Immature natural killer cell (primary cell): ENCODE results near the gene ZBTB48. TPM values are rescaled to one million over a fixed set of nuclear protein-coding genes. Genes with fewer than 3 reads are reported as not detected.
"Not testable (repeated sequence)": the region's sequence is repeated elsewhere in the genome, so short reads cannot be mapped to it uniquely, and the experiment has no call there.

ENCODE experiments used
- DNase-seq, 3 donors: peaks; one replicate each; pipeline ENCODE4 v3.0.0; 2022; ENCODE audit warnings: mixed read lengths in 1 of 3
- H3K27ac Mint-ChIP-seq, 6 donors: one replicate each; pipeline ENCODE4 v1.8.0; 2020; ENCODE audit warnings: mixed read lengths in 6 of 6, mild to moderate bottlenecking in 5 of 6, inconsistent platforms in 4 of 6, moderate library complexity in 3 of 6
- H3K27me3 Mint-ChIP-seq, 3 donors: one replicate each; pipeline ENCODE4 v1.8.0; 2020 to 2021; ENCODE audit warnings: low read depth in 3 of 3, mild to moderate bottlenecking in 3 of 3, mixed read lengths in 3 of 3, moderate library complexity in 3 of 3, inconsistent platforms in 1 of 3
- H3K36me3 Mint-ChIP-seq, 3 donors: one replicate each; pipeline ENCODE4 v1.8.0; 2020; ENCODE audit warnings: mixed read lengths in 3 of 3, inconsistent platforms in 2 of 3, mild to moderate bottlenecking in 2 of 3
- H3K4me1 Mint-ChIP-seq, 2 donors: one replicate each; pipeline ENCODE4 v1.8.0; 2020; ENCODE audit warnings: inconsistent platforms in 2 of 2, mild to moderate bottlenecking in 2 of 2, mixed read lengths in 2 of 2, moderate library complexity in 1 of 2
- H3K4me3 Mint-ChIP-seq, 5 donors: one replicate each; pipeline ENCODE4 v1.8.0; 2020; ENCODE audit warnings: mild to moderate bottlenecking in 5 of 5, mixed read lengths in 5 of 5, inconsistent platforms in 3 of 5, moderate library complexity in 3 of 5
- H3K9me3 Mint-ChIP-seq, 6 donors: one replicate each; pipeline ENCODE4 v1.8.0; 2020; ENCODE audit warnings: mild to moderate bottlenecking in 6 of 6, mixed read lengths in 6 of 6, inconsistent platforms in 4 of 6, moderate library complexity in 3 of 6
- polyA plus RNA-seq, 3 donors: library from polyadenylated mRNA; unstranded; fragments of 300-500 nt; fragmentation: Illumina TruSeq; gene quantifications; one replicate each; pipeline ENCODE4 v1.2.3, GENCODE V29; 2021

The ZBTB48 gene
- polyA plus RNA-seq, 3 donors from 2014 or later: 8.3 to 25.9 (median 20.9) TPM

GRCh38 chr1:6630027-6630426, 50.2 kb downstream of the ZBTB48 start:
- H3K9me3 Mint-ChIP-seq: no peaks in the 10 kb centered on the region
- H3K27ac Mint-ChIP-seq: peak overlapping the region in 1 of 6 donors; percentile 65
- H3K27me3 Mint-ChIP-seq: peaks cover 0 to 2% (median 0%) of the 10 kb centered on the region in 3 donors
- peaks cover 3 to 4% (median 3%) of the 10 kb centered on the region in 3 donors for H3K36me3 Mint-ChIP-seq
- H3K4me3 Mint-ChIP-seq: peak overlapping the region in 1 of 5 donors; percentile 33
- H3K4me1 Mint-ChIP-seq: peaks cover 23 to 24% of the 10 kb centered on the region in 2 donors
- DNase-seq: no peak

DNA sequence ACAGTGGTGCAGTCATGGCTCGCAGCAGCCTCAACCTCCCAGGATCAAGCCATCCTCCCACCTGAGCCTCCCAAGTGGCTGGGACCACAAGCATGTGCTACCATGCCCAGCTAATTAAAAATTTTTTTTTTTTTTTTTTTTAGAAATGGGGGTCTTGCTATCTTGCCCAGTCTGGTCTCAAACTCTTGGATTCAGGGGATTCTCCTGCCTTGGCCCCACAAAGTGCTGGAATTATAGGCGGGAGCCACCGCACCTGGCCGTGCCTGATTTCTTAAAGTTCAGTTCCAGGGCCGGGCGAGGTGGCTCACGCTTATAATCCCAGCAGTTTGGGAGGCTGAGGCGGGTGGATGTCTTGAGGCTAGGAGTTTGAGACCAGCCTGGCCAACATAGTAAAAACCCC, 51.3 kb downstream of the ZBTB48 start:
- Mint-ChIP-seq H3K9me3 (no peaks in the 10 kb centered on the region), H3K4me3 (no peak overlapping the region), H3K4me1 (peaks cover 18 to 20% of the 10 kb centered on the region in 2 donors), H3K27ac (no peak overlapping the region), H3K36me3 (peaks cover 3 to 4% (median 3%) of the 10 kb centered on the region in 3 donors), H3K27me3 (peaks cover 0 to 2% (median 0%) of the 10 kb centered on the region in 3 donors)
- DNase-seq: no peak

GRCh38 chr1:6632588-6633514, 53.1 kb downstream of the ZBTB48 start:
- Mint-ChIP-seq H3K4me1 (peaks cover 2 to 5% of the 10 kb centered on the region in 2 donors), H3K36me3 (peaks cover 3 to 4% (median 3%) of the 10 kb centered on the region in 3 donors), H3K27me3 (peaks cover 0 to 2% (median 0%) of the 10 kb centered on the region in 3 donors), H3K9me3 (no peaks in the 10 kb centered on the region), H3K27ac (no peak overlapping the region), H3K4me3 (no peak overlapping the region)
- no peak for DNase-seq

DNA sequence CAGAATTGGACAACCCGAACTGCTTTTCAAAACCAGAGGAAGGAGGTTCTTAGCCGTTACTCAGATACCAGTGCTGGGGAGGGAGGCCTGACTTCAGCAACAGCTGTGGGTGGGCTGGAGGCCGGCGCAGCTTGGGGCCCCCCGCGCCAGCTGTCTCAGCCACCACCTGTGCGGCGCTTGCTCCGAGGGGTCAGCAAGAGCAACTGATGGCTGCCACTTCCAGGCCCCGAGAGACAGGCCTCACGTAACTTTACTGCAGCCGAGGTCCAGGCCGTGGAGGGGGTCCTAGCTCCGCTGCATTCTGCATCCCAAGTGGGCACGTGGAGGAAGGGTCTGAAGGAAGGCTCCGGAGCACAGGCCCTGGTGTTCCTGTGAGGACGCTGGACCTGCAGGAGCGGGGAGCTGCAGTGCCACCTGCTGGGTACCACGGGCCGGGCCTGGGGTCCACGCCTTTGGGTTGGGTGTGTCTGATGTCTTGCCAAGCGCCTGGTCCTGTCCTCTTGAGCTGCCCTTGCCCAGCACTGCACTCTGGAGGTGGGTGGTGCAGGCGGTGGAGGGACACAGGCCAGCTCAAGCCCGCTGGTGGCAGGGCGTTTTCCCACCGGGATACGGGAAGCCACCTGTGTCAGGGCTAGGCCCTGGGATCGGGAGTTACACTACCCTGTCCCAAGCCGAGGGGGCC, 54.7 kb downstream of the ZBTB48 start:
- H3K27ac Mint-ChIP-seq: no peak overlapping the region
- H3K4me3 Mint-ChIP-seq: no peak overlapping the region
- peak; percentile 16 to 30 (median 22) for DNase-seq
- peaks cover 0 to 1% of the 10 kb centered on the region in 2 donors for H3K4me1 Mint-ChIP-seq
- peaks cover 1 to 6% (median 3%) of the 10 kb centered on the region in 3 donors for H3K36me3 Mint-ChIP-seq
- no peaks in the 10 kb centered on the region for H3K27me3 Mint-ChIP-seq
- H3K9me3 Mint-ChIP-seq: no peaks in the 10 kb centered on the region

DNA sequence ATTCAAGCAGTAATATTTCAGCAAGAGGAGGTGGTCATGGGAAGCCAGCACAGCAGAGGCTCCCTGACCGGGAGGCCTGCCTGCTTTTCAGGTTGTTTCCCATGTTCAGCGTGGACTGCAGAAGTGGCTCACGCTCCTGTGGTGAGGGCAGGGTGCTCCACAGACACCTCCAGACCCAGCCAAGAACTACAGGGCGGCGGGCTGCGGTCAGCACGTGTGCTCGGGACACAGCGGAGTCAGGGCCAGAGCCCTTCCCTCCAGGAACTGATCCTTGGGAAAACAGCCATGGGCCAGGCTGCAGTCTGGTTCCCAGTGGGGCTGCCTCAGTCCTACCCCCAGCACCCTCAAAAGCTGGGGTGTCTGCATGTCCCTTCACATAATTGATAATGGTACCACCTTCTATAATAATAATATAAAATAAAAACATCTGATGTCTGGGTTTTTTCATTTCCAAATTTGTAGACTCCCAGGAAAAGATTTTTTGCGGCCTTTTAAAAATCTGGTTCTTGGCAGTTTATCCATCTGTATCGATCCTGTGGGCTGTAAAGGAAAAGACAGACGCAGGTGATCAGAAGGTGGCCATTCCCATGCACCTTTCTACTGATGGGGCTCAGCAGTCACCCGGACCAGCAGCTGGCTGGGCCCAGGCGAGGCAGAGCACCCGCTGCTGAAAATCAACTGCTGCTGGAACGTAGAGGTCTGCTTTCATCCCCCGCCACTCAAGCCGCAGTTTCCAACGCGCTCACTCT, 55.5 kb downstream of the ZBTB48 start:
- H3K36me3 Mint-ChIP-seq: peaks cover 0 to 7% (median 6%) of the 10 kb centered on the region in 3 donors
- no peaks in the 10 kb centered on the region for H3K27me3 Mint-ChIP-seq
- no peaks in the 10 kb centered on the region for H3K4me1 Mint-ChIP-seq
- no peaks in the 10 kb centered on the region for H3K9me3 Mint-ChIP-seq
- no peak overlapping the region for H3K4me3 Mint-ChIP-seq
- DNase-seq: no peak
- no peak overlapping the region for H3K27ac Mint-ChIP-seq

- peak overlapping the region in 1 of 6 donors; percentile 39 for H3K27ac Mint-ChIP-seq
- H3K4me3 Mint-ChIP-seq: no peak overlapping the region
- H3K9me3 Mint-ChIP-seq: no peaks in the 10 kb centered on the region
- H3K36me3 Mint-ChIP-seq: peaks cover 0 to 7% (median 6%) of the 10 kb centered on the region in 3 donors
- DNase-seq: no peak
- peaks cover 0 to 2% (median 0%) of the 10 kb centered on the region in 3 donors for H3K27me3 Mint-ChIP-seq
- H3K4me1 Mint-ChIP-seq: no peaks in the 10 kb centered on the region
Measured at GRCh38 chr1:6635910-6636760, 56.3 kb downstream of the ZBTB48 start.

DNA sequence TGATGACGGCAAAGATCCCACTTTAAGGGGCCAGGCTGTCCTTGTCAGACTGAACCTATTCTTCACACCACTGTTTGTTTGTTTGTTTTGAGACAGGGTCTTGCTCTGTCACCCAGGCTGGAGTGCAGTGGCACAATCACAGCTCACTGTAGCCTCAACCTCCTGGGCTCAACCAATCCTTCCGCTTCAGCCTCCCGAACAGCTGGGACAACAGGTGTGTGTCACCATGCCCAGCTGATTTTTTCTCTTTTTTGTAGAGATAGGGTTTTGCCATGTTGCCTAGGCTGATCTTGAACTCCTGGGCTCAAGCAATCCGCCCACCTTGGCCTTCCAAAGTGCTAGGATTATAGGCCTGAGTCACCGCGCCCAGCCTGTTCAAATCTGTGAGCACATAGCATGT, 57.0 kb downstream of the ZBTB48 start:
- peaks cover 0 to 11% (median 7%) of the 10 kb centered on the region in 3 donors for H3K36me3 Mint-ChIP-seq
- DNase-seq, H3K27ac Mint-ChIP-seq, H3K27me3 Mint-ChIP-seq, H3K9me3 Mint-ChIP-seq, H3K4me3 Mint-ChIP-seq, H3K4me1 Mint-ChIP-seq: not testable (repeated sequence)

DNA sequence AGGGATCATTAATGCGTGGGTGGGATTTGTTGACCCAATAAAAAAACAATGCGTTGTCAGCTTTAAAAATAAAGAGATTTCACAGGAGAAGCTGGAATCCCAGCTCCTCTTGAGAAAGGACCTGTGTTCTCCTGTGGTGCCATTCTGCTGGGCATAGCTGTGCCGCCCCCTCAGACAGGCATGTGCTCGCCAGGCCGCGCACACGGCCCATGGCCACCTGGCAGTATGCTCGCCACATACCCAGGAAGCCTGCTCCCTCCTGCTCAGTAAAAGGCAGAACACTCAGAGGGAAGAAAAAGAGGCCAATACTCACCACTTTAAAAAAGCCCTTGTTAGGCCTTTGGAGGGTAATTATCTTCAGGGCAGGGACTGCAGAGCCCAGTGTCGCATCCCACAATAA, 58.0 kb downstream of the ZBTB48 start:
- Mint-ChIP-seq H3K36me3 (peaks cover 5 to 21% (median 14%) of the 10 kb centered on the region in 3 donors), H3K27me3 (peaks cover 0 to 2% (median 0%) of the 10 kb centered on the region in 3 donors), H3K27ac (no peak overlapping the region), H3K4me1 (no peaks in the 10 kb centered on the region), H3K9me3 (no peaks in the 10 kb centered on the region), H3K4me3 (no peak overlapping the region)
- DNase-seq: no peak

GRCh38 chr1:6638226-6638625, 58.4 kb downstream of the ZBTB48 start:
- H3K4me1 Mint-ChIP-seq: no peaks in the 10 kb centered on the region
- H3K4me3 Mint-ChIP-seq: no peak overlapping the region
- peaks cover 0 to 2% (median 0%) of the 10 kb centered on the region in 3 donors for H3K27me3 Mint-ChIP-seq
- no peak for DNase-seq
- peaks cover 7 to 24% (median 17%) of the 10 kb centered on the region in 3 donors for H3K36me3 Mint-ChIP-seq
- H3K9me3 Mint-ChIP-seq: no peaks in the 10 kb centered on the region
- H3K27ac Mint-ChIP-seq: no peak overlapping the region

Other genes with a start within 250 kb of the ZBTB48 start
- 10 to 100 TPM; 26.7 to 31.2 (median 28.9) TPM for gene ACOT7, start 186.2 kb upstream of the ZBTB48 start, polyA plus RNA-seq
- not detected for gene HES2, start 160.1 kb upstream of the ZBTB48 start, polyA plus RNA-seq
- gene ESPN, start 155.2 kb upstream of the ZBTB48 start, polyA plus RNA-seq: not detected
- gene TNFRSF25, start 113.8 kb upstream of the ZBTB48 start, polyA plus RNA-seq: 10 to 100 TPM in 1 of 3 donors, 1 to 10 TPM in 2; 3.1 to 15.3 (median 9.8) TPM
- gene PLEKHG5, start 88.3 kb upstream of the ZBTB48 start, polyA plus RNA-seq: under 1 TPM in 1 of 3 donors, not detected in 2; 0.08 TPM
- gene NOL9, start 25.5 kb upstream of the ZBTB48 start, polyA plus RNA-seq: 10 to 100 TPM in 1 of 3 donors, 1 to 10 TPM in 2; 4.3 to 18.2 (median 8.4) TPM
- gene TAS1R1, start 24.7 kb upstream of the ZBTB48 start, polyA plus RNA-seq: under 1 TPM in 1 of 3 donors, not detected in 2; 0.16 TPM
- 10 to 100 TPM in 1 of 3 donors, 1 to 10 TPM in 2; 7.6 to 19.7 (median 9.2) TPM for gene KLHL21, start 22.9 kb downstream of the ZBTB48 start, polyA plus RNA-seq
- 1 to 10 TPM; 1.2 to 5.7 (median 2.9) TPM for gene PHF13, start 33.7 kb downstream of the ZBTB48 start, polyA plus RNA-seq
- gene THAP3, start 44.9 kb downstream of the ZBTB48 start, polyA plus RNA-seq: 10 to 100 TPM; 19.4 to 28.4 (median 28.0) TPM
- 10 to 100 TPM in 2 of 3 donors, 1 to 10 TPM in 1; 9.6 to 22.6 (median 13.5) TPM for gene DNAJC11, start 121.8 kb downstream of the ZBTB48 start, polyA plus RNA-seq
- 10 to 100 TPM; 52.7 to 89.0 (median 71.0) TPM for gene CAMTA1, start 205.5 kb downstream of the ZBTB48 start, polyA plus RNA-seq